ENCODE results near the gene HOXA6. TPM values are rescaled to one million over a fixed set of nuclear protein-coding genes. Genes with fewer than 3 reads are reported as not detected.

The HOXA6 gene
- polyA plus RNA-seq, 3 donors = not detected

GRCh38 chr7:27126596-27127327 lies 20.8 kb downstream of the HOXA6 start:
- H3K4me3 Mint-ChIP-seq = no peak overlapping the region

GRCh38 chr7:27125986-27126394 lies 21.6 kb downstream of the HOXA6 start:
- H3K79me2 ChIP-seq (ENCODE audit: insufficient read depth, low read length) = no peaks in the 10 kb centered on the region
- Mint-ChIP-seq H3K36me3 (peaks cover 0 to 2% of the 10 kb centered on the region in 2 donors), H3K27me3 (ENCODE audit: low read depth in 3 of 3) (peaks cover 3 to 10% (median 4%) of the 10 kb centered on the region in 3 donors), H3K4me1 (peaks cover 6% of the 10 kb centered on the region), H3K4me3 (no peak overlapping the region), H3K27ac (no peak overlapping the region), H3K9me3 (peaks cover 0 to 4% (median 2%) of the 10 kb centered on the region in 7 donors)
- no peak for TF ChIP-seq CTCF (IDR thresholded peaks at IDR 0.05)
- no peaks in the 10 kb centered on the region for H3K9me3 ChIP-seq (replicated peaks in 1 of 2; ENCODE audit: control insufficient read depth in 1 of 2, insufficient read depth in 1 of 2, low read length in 2 of 2)
- no peak overlapping the region for H2AFZ ChIP-seq (ENCODE audit: insufficient read depth, low read depth, low read length, poor library complexity, severe bottlenecking)
- intact Hi-C loops (cut with micrococcal nuclease) = no loop called here
- no peak overlapping the region for H3K4me2 ChIP-seq (replicated peaks; ENCODE audit: extremely low read depth, low read length, poor library complexity, severe bottlenecking)
- 88% methylated on average over 4 of the region's 5 CpGs for WGBS (ENCODE audit: insufficient coverage)
- H3K27ac ChIP-seq (ENCODE audit: low read depth in 1 of 2, low read length in 2 of 2) = no peak overlapping the region
- H3K27me3 ChIP-seq (ENCODE audit: control insufficient read depth in 2 of 2, insufficient read depth in 2 of 2, low read length in 2 of 2) = no peaks in the 10 kb centered on the region
- H3K4me1 ChIP-seq (ENCODE audit: control insufficient read depth in 1 of 2, insufficient read depth in 2 of 2, low read length in 2 of 2) = peaks cover 0 to 2% of the 10 kb centered on the region in 2 donors
- H3K36me3 ChIP-seq (replicated peaks in 1 of 2; ENCODE audit: control insufficient read depth in 1 of 2, insufficient read depth in 2 of 2, low read length in 2 of 2) = no peaks in the 10 kb centered on the region
- DNase-seq = no peak
- no peak overlapping the region for H3K9ac ChIP-seq (ENCODE audit: insufficient read depth, low read length, poor library complexity, severe bottlenecking)
- no peaks in the 10 kb centered on the region for H4K20me1 ChIP-seq (ENCODE audit: insufficient read depth, low read length)
- H3K4me3 ChIP-seq (replicated peaks in 1 of 3; ENCODE audit: low read depth in 2 of 3, low read length in 3 of 3) = no peak overlapping the region

More at GRCh38 chr7:27126596-27127327, 20.8 kb downstream of the HOXA6 start:
- intact Hi-C loops (cut with micrococcal nuclease) = no loop called here
- DNase-seq = no peak
- peaks cover 0 to 7% of the 10 kb centered on the region in 2 donors for H3K4me1 ChIP-seq (ENCODE audit: control insufficient read depth in 1 of 2, insufficient read depth in 2 of 2, low read length in 2 of 2)
- no peaks in the 10 kb centered on the region for H4K20me1 ChIP-seq (ENCODE audit: insufficient read depth, low read length)
- H2AFZ ChIP-seq (ENCODE audit: insufficient read depth, low read depth, low read length, poor library complexity, severe bottlenecking) = no peak overlapping the region
- no peaks in the 10 kb centered on the region for H3K36me3 ChIP-seq (replicated peaks in 1 of 2; ENCODE audit: control insufficient read depth in 1 of 2, insufficient read depth in 2 of 2, low read length in 2 of 2)
- Mint-ChIP-seq H3K36me3 (peaks cover 0 to 2% of the 10 kb centered on the region in 2 donors), H3K4me1 (peaks cover 12% of the 10 kb centered on the region), H3K9me3 (peaks cover 0 to 6% (median 3%) of the 10 kb centered on the region in 7 donors), H3K27me3 (ENCODE audit: low read depth in 3 of 3) (peaks cover 3 to 10% (median 4%) of the 10 kb centered on the region in 3 donors), H3K27ac (no peak overlapping the region)
- H3K4me2 ChIP-seq (replicated peaks; ENCODE audit: extremely low read depth, low read length, poor library complexity, severe bottlenecking) = no peak overlapping the region
- H3K79me2 ChIP-seq (ENCODE audit: insufficient read depth, low read length) = no peaks in the 10 kb centered on the region
- H3K4me3 ChIP-seq (replicated peaks in 1 of 3; ENCODE audit: low read depth in 2 of 3, low read length in 3 of 3) = no peak overlapping the region
- no peaks in the 10 kb centered on the region for H3K9me3 ChIP-seq (replicated peaks in 1 of 2; ENCODE audit: control insufficient read depth in 1 of 2, insufficient read depth in 1 of 2, low read length in 2 of 2)
- H3K27me3 ChIP-seq (ENCODE audit: control insufficient read depth in 2 of 2, insufficient read depth in 2 of 2, low read length in 2 of 2) = no peaks in the 10 kb centered on the region
- no CpG with 5 or more reads among the region's 3 CpGs for WGBS (ENCODE audit: insufficient coverage)
- no peak overlapping the region for H3K9ac ChIP-seq (ENCODE audit: insufficient read depth, low read length, poor library complexity, severe bottlenecking)
- H3K27ac ChIP-seq (ENCODE audit: low read depth in 1 of 2, low read length in 2 of 2) = no peak overlapping the region
- TF ChIP-seq CTCF (IDR thresholded peaks at IDR 0.05) = no peak

All from CD14-positive monocyte (primary cell).